ENCODE measurements around the gene SNAP47.

Gene SNAP47

DNA sequence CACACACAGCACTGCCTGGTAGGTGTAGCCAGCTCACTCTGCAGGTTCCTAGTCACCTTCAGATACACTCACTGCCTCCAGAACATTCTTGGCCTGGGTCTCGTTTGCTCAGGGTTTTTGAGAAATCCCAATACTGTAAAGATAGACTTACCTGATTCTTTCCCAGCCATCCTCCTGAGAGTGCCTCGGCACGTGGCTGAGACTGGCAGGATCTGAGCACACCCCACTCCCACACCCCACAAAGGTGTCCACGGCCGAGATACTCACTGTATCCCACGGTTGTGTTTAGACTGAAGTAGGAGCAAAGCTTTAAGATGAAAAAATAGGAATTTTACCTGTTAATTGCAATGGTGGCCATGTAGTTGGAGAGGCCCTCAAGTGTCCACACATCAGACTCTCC, 33.4 kb downstream of the SNAP47 start:
- no peak for DNase-seq (ENCODE audit: low read depth)

DNA sequence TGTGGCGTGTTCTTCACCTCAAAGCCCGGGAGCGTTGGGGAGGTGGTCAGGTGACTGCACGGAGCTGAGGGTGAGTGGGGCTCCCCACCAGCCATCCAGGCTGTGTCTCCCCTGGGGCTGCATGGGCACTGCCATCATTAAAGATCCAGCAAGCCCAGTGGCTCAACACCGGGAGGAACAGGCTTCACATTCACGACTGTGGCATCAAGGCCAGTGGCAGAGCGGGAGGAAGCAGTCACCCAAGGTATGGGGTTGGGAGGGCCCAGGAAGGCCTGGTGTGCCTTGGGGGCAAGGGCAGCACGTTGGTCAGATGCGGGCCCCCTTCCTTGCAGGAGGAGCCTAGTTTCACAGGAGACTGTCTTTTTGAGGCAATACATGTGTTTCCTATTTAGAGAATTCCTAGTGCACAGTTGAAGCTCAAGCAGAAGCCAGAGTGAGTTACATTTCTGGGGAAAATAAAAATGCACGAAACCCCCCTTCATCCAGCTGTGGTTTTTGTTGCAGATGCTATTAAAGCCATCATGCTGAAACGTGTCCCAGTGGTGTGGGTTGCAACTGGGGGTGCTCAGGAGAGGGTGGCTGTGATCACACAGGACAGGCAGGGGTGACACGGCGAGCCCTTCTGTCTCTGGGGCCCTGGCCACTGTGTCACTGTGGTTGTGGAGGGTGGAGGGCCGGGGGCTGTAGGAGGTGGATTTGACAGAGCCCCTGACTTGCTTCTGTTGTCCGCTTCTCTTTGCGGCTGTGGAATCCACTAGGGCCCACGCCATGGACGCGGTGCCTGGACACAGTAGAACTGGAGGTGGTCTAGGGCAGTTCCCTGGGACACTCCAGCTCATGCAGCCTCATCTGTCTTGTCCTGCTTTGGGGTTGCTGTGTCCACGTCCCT, 34.1 kb downstream of the SNAP47 start:
- DNase-seq (ENCODE audit: low read depth) = no peak

DNA sequence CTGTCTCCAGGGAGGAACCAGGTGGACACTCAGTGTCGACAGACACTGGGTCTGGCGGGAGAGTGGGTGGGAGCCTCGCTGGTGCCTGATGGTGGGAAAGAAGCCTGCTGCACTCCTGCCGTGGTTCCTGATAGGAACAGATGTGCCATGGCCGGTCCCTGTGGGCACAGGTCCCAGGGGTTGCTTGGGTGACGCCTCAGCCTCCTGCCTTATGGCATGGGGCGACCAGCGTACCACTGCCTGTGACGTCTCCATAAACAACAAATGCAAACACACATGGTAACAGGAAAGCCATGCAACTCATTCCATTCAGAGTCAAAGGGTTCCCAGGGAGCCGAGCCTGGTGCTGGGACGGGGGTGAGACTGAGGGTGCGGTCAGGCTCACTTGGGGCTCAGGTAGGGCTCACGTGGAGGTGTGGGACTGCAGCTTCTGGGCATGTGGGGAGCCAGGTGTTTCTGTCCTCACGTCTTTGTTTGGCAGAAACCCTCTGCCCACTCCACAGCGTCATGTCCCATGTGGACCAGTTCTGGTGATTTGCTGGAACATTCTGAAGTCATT, 34.8 kb downstream of the SNAP47 start:
- DNase-seq (ENCODE audit: low read depth) = no peak

DNA sequence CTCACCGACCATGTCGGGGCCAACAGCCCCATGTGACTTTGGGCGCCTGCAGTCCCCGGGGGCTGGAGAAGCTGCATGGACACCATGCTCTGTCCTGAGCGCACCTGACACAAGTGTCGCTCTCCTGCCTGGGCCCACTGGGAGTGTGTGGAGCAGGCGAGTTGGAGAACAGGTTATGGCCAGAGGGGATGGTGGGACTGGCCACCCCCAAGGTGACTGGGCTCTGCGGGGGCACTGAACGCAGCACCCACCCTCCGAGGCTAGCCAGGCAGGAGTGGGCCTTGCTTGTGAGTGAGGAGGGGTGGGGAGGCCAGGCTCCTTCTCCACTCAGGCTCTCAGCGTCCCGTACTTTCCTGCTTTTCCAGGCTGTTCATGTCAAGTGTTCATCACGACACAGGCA, 35.6 kb downstream of the SNAP47 start:
- DNase-seq (ENCODE audit: low read depth) = no peak

DNA sequence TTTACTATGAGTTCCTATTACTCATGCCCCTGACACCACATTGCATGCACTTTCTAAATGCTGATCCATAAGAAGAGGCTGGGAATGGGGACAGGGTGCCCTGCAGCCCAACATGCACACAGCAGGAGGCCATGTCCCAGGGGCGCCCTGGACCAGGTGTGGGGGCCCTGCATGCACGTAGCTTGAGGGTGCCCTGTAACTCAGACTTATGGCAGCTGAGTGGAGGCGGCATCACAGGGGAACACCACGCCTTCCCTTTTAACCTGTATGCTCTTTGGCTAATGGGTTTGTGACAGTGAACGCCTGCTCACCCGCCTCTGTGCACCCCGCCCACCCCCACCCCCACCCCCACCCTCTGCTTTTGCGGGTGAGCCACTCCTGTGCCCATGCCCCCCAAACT, 36.1 kb downstream of the SNAP47 start:
- no peak for DNase-seq (ENCODE audit: low read depth)

DNA sequence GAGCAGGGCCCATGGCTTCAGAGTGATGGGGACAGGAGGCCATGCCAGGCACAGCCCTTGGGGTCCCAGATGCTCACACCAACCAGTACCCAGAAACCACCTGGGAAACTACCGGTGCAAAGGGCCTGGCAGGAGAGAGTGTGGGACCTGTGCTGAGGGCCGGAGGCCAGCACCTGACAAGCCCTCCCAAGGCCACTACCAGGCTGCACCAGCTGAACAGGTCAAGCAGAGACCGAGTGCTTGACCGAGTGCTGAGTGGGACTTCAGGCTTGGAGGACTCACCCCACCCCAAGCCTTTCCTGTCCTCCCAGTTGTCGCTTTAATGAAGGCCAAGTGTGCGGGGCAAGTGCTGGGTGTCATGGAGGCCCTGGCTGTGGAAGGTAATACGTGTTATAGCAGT, 36.5 kb downstream of the SNAP47 start:
- DNase-seq (ENCODE audit: low read depth) = no peak

DNA sequence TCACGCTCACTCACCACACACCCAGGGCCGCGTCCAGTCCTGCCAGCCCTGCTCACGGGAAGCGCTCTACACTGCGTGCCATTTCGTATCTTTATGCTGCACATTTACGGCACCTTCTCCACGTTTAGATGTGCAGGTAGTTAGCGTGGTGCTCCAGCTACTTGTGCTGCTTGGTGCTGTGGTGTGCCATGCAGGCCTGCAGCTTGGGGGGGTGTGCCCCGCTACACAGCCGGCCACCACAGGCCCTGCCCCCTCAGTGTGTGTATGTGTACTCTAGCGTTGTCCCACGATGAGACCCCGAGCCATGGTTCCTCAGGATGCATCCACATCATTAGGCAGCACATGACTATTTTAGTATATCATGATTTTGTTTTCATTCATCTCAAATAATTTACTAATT, 38.3 kb downstream of the SNAP47 start:
- no peak for DNase-seq (ENCODE audit: low read depth)

DNA sequence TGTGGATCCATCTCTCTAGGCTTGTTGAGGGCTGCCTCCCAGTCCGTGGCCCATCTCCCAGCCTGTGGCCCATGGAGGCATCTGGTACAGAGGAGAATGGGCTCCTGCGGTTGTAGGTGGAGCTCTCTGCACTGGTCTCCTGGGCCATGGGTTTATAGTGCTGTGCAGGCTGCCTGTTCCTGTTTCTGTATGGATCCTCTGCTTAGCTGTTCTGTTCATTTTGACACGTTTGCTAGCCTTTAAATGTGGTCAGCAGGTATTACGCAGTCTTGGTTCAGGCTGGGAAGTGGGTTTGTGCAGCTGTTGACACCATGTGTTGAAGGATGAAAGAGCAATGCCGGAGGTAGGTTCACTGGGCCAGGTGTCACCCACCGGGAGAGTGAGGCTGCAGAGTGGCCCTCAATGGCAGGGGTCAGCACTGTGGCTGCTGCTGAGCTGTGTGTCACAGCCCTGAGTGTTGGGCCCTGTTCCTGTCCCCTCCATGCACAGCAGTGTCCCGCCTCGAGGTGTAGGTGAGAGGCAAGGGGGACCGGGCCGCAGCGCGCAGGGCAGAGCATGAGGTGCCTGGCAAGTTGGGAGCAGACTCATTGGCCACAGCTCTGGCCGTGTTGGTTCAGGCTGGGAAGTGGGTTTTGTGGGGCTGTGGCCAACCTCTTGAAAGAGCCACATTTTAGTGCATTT, 39.0 kb downstream of the SNAP47 start:
- DNase-seq (ENCODE audit: low read depth) = no peak

DNA sequence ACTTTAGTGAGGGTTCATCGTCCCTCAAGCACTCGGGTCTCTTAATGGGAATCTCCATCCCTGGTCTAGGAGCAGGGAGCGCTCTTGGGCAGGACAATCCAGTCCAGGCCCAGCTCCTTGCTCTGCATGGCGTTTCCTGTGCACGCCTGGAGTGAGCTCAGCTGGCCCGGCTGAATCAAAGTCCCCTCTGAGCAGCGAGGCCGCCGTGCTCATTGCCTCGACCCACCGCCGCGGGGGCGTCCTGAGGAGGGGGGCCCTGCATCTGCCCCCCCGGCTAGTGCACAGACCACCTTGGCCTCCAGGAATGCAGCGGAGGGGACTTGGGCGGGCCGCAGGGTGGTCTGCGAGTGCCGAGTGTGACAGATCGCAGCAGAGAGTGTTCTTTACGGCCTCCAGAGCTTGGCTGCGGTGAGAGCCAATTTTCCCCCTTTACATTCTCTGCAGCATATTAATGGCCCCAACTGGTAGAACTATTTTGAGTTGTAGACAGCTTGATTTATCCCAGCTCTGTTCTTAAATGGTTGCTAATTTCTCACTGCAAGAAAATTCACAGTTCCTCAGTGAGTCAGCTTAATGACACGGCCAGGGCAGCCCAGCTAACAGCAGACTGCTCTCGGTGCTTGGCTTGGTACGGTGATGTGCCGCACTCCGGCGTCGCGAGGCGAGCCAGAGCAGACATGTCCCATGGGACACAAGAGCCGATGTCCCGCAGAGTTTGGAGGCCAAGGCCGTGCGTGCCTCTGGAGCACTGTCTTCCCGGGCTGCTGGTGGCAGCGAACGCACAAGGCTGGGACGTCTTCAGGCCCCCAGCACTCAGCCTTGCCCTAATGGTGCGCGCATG, 39.8 kb downstream of the SNAP47 start:
- DNase-seq (ENCODE audit: low read depth) = no peak

DNA sequence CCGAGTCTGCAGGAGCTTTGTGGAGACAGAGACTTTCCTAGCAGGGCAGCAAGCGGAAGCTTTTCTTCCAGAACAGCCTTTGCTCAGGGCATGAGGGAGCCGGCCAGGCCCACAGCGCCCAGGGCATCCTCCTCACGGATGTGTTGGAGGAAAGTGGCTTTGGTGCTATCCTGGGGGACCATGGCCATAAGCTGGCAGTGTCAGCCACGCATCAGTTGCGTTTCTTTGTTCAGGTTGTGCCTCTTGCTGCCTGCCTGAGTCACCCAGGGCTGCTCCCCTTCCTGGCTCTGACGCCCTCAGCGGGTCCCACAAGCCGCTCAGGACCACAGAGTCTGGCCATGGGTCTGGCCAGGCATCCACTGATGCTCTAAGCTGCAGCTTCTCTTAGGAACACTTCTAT, 40.6 kb downstream of the SNAP47 start:
- no peak for DNase-seq (ENCODE audit: low read depth)

DNA sequence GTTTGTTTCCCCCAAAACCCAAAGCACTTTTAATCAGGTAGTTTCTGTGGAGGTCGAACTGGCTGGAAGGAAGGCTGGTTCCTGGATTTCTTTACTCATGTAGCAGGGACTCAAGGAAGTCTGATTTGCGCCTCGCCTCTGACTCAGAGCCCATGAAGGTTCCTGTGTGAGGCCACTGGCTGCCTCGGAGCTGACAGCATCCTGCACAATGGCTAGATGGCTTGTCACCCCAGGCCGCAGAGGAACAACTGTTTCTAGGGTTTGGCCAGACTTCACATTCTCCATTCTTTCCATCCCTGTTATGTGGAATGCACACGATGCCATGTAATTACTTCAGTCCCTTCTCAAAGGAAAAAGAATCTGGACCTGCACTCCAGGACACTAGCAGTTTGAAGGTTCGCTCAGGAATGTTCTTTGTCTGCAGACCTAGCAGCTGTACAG, 41.1 kb downstream of the SNAP47 start:
- no peak for DNase-seq (ENCODE audit: low read depth)

DNA sequence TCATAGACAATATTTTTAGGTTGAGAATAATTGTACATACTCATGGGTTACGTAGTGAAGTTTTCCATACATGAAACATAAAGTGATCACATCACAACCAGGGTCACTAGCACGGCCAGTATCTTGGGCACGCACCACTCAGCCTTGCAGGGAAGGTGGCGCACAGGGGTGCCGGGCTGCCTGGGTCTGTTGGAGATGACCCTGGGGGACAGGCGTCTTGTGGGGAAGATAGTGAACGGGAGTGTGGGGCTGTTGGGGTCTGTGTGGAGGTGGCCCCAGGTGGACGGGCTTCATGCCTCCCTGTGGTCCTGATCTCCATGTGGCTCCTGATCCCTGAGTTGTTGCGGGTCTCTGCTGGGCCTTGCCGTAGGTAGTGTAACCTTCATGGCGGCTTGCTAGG, 41.9 kb downstream of the SNAP47 start:
- DNase-seq (ENCODE audit: low read depth) = no peak

DNA sequence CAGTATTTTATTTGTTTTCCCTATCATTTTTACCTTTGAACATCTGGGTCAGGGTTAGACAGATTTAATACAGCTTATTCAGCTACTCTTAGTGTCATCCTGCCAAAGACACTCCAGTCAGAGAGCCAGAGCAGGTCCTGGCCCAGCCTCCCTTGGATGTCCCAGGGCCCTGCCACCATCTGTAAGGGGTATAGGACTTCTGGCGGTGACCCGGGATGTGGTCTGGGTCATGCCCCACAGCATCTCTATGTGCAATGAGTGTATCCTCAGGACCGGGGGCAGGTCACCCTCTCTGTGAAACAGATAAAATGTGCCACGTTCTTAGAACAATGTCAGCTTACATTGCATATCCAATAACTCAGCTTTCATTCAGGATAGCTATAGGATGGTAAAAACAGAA, 42.4 kb downstream of the SNAP47 start:
- no peak for DNase-seq (ENCODE audit: low read depth)

DNA sequence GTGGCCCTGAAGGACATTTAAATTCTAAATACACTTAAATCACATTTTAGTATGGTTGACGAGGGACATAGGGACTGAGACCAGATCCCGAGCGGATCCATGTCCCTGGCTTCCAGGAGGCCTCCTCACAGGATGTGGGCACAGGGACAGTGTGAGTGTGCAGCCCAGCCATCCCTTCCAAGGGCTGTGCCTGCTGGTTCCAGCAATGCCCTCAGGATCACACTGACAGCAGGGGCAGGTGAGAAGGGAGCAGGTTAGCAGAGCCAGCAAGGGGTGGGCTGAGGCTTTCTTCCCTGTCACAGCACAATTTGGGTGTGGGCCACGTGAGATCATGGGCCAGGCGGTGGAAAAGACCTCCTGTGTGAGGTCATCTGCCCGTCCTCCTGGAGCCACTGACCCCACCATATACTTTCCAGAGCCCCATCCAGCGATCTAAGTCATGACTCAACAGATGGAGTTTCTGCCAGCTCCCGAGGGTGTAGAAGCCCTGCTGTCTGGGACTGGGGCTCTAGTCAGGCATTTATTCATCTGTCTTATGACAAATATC, 43.2 kb downstream of the SNAP47 start:
- DNase-seq (ENCODE audit: low read depth) = no peak

DNA sequence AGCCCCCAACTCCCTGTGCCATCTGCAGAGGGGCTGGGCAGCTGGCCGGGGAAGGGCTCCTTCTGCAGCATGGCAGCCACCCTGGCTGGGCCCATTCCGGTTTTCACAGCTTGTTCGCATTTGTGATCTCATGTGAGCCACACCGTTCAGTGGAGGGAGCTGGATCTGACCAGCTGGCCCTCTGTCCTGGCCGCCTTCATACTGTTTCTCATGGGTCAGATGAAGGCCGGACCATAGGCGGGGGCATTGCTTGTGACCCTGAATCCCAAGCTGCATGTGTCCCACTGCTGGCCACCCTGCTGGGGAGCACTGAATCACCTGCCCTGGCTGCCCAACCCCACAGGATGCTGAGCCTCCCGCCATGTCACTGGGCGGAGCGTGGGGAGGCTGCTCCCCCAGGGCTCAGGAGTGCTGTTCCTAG, 43.8 kb downstream of the SNAP47 start:
- DNase-seq (ENCODE audit: low read depth) = no peak

DNA sequence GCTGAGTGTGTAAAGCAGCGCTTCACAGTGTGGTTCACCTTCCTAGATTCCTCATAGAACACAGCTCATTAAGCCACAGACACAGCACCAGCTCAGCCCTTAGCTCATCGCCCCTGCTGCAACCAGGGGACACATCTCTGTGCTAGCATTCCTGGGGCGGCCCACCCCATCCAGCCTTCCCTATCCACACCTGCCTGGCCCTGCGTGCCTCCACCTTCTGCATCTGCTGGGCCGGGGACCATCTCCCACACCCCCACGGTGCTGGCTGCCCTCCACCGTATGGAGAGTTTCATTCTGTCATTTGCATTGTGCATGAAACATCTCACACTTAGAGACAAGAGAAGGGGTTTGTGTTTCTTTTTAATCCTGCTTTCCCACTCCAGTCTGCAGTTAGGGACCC, 44.5 kb downstream of the SNAP47 start:
- DNase-seq (ENCODE audit: low read depth) = no peak

DNA sequence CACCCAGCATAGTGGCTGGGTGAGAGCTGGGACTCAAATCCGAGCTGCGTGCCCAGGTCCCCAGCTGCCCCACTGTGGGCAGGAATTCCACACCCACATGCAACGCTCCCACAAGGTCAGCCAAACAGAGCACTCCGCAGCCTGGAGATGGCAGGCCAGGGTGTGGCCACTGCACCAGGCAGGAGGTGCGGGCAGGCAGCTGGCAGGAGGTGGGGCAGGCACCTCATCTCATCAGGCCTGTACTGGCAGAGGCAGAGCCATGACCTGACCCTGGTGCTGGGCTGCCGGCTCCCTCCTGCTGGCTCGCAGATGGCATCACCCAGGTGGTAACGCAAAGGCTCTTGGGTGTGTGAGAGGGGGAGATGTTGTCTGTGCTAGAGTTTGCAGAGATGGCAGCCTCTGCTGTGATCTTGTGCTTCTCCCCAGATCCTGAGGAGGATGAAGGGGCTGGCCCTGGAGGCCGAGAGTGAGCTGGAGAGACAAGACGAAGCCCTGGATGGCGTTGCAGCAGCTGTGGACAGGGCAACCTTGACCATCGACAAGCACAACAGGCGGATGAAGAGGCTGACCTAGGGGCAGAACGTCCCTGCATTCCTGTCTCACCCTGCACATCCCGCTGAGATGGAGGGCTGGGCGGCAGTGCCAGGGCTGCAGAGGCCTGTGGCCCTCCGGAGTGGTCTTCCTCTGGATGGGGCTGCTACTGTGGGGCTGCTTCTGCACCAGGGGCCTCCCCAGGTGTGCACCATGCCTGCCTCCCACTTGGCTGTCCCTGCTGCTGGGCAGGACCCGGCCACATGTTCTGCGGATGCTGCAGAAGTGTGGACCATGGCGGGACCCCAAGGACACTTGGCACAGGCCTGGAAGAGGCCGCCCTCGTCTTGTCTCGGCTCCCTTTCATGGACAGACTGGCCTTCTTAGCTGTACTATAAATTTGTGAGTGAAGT, 45.1 kb downstream of the SNAP47 start:
- DNase-seq (ENCODE audit: low read depth) = no peak

DNA sequence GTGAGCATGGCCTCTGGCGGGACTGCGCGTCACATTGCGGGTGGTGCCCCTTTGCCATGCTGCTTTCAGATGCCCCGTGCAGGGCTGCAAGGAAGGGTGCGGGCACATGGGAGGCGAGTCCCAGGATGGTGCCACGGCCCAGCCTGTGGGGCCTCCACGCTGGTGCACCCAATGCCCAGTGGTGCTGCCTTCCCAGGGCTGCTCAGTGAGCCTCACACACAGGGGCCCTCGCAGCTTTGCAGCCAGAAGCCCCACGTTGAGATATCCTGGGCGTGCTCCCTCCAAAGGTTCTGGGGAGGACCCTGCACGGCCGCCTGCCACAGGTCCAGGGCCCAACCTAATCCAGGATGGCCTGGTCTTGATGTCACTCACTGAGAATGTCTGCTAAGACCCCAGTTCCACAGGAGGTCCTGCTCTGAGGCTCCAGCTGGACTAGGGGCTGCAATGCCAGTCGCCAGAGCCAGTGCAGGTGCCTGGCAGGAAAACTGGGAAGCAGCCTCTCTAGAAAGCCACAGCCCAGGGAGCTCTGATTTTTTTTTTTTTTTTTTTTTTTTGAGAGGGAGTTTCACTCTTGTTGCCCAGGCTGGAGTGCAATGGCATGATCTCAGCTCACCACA, 46.2 kb downstream of the SNAP47 start:
- DNase-seq (ENCODE audit: low read depth) = no peak

DNA sequence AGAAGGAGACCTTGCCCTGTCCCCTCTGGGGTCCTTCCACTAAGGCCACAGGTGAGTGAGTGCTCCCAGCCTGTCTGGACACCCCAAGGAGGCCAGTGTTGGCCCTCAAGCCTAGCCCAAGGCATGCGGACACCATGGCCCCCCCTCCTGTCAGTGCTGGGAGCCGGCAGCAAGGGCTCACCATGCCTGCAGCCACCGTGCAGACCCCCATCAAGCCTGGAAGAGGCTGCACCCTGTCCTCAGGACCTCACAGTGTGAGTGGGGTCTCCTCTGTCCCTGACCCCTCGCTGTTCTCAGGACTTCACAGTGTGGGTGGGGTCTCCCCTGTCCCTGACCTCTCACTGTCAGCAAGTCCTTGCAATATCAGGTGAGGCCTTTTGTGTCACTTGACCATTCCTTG, 47.0 kb downstream of the SNAP47 start:
- DNase-seq (ENCODE audit: low read depth) = no peak

DNA sequence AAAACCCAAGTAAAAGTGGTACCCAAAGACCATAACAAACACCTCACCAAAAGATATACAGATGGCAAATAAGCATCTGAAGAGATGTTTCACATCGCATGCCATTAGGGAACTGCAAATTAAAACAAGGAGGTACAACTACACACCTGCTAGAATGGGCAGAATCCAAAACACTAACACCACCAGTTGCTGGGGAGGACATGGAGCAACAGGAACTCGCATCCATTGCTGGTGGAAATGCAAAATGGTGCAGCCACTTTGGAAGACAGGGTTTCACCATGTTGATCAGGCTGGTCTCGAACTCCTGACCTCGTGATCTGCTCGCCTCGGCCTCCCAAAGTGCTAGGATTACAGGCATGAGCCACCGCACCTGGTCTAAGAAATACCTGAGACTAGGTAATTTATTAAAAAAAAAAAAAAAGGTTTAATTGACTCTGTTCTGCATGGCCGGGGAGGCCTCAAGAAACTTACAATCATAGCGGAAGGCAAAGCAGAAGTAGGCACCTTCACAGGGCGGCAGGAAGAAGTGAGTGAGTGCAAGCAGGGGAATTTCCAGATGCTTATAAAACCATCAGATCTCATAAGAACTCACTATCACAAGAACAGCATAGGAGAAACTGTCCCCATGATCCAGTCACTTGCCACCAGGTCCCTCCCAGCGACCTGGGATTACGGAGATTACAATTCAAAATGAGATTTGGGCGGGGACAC, 50.0 kb downstream of the SNAP47 start:
- no peak for DNase-seq (ENCODE audit: low read depth)
